NCI-H1105 (cell line): Measurements from ENCODE around the gene ANGEL1.

Experiments used
- DNase-seq: peaks from one replicate; lab custom pipeline; 2025; lab: John Stamatoyannopoulos, UW

ANGEL1 gene

GRCh38 chr14:76779221-76780057 lies 33.2 kb downstream of the ANGEL1 start:
- DNase-seq = no peak

GRCh38 chr14:76778546-76779215 lies 34.0 kb downstream of the ANGEL1 start:
- no peak for DNase-seq

GRCh38 chr14:76777721-76778120 lies 35.0 kb downstream of the ANGEL1 start:
- DNase-seq = no peak

GRCh38 chr14:76776428-76777251 lies 36.0 kb downstream of the ANGEL1 start:
- no peak for DNase-seq

GRCh38 chr14:76775695-76776427 lies 36.8 kb downstream of the ANGEL1 start:
- no peak for DNase-seq

GRCh38 chr14:76774821-76775694 lies 37.6 kb downstream of the ANGEL1 start:
- no peak for DNase-seq

GRCh38 chr14:76773956-76774820 lies 38.5 kb downstream of the ANGEL1 start:
- no peak for DNase-seq

GRCh38 chr14:76773188-76773885 lies 39.3 kb downstream of the ANGEL1 start:
- DNase-seq = no peak

GRCh38 chr14:76772300-76773187 lies 40.1 kb downstream of the ANGEL1 start:
- DNase-seq = no peak

GRCh38 chr14:76771437-76771980 lies 41.2 kb downstream of the ANGEL1 start:
- DNase-seq = no peak

- no peak for DNase-seq
Observed at GRCh38 chr14:76770521-76771436, 41.9 kb downstream of the ANGEL1 start.

- no peak for DNase-seq
Observed at GRCh38 chr14:76769636-76770292, 42.9 kb downstream of the ANGEL1 start.

- DNase-seq = no peak
Observed at GRCh38 chr14:76768671-76769500, 43.8 kb downstream of the ANGEL1 start.

GRCh38 chr14:76767681-76768656 lies 44.7 kb downstream of the ANGEL1 start:
- DNase-seq = no peak
